Bronchial epithelial cell (primary cell): ENCODE results near the gene UNCX. TPM values are rescaled to one million over a fixed set of nuclear protein-coding genes. Genes with fewer than 3 reads are reported as not detected.
"Not testable (repeated sequence)": the region's sequence is repeated elsewhere in the genome, so short reads cannot be mapped to it uniquely, and the experiment has no call there.

ENCODE experiments used
- DNase-seq: peaks from one replicate; pipeline ENCODE4 v3.0.0-alpha.2; 2010; ENCODE audit warnings: low read depth
- FAIRE-seq: peaks from 2 replicates; lab custom pipeline; 2011; peaks lifted over from hg19 to GRCh38; lab: Jason Lieb, UNC
- H3K27me3 ChIP-seq: 2 replicates; pipeline ENCODE4 v1.5.1; 2011; ENCODE audit warnings: low read length; ENCODE audit not compliant: control insufficient read depth, insufficient read depth
- H3K36me3 ChIP-seq: 2 replicates; pipeline ENCODE4 v1.5.1; 2011; ENCODE audit warnings: low read length; ENCODE audit not compliant: control insufficient read depth, insufficient read depth
- H3K4me3 ChIP-seq: 2 replicates; pipeline ENCODE4 v1.5.1; 2011; ENCODE audit warnings: mild to moderate bottlenecking, low read depth, low read length, control low read depth
- CTCF ChIP-seq: IDR thresholded peaks from 2 replicates; pipeline ENCODE4 v1.5.1; 2011; ENCODE audit warnings: mild to moderate bottlenecking, moderate library complexity, low read length, control low read depth, inconsistent platforms; ENCODE audit not compliant: insufficient read depth, severe bottlenecking
- total RNA-seq: library from RNA; depleted of rRNA; stranded (reverse); fragments of >200 nt; gene quantifications from 2 replicates; pipeline ENCODE4 v1.2.1, GENCODE V29; 2014

Gene UNCX
- total RNA-seq, 1 donor from 2014 or later: not detected

- Histone ChIP-seq H3K4me3 (no peak overlapping the region), H3K27me3 (peaks cover 10% of the 10 kb centered on the region), H3K36me3 (no peaks in the 10 kb centered on the region)
- FAIRE-seq (no peak), DNase-seq (no peak)
- no peak for TF ChIP-seq CTCF
These were observed 28.1 kb upstream of the UNCX start for GRCh38 chr7:1204460-1205140.

- H3K27me3 ChIP-seq, H3K36me3 ChIP-seq, H3K4me3 ChIP-seq, FAIRE-seq, DNase-seq: not testable (repeated sequence)
These were observed 26.9 kb upstream of the UNCX start for GRCh38 chr7:1205742-1206141.

- H3K4me3 ChIP-seq: no peak overlapping the region
- H3K27me3 ChIP-seq: peaks cover 13% of the 10 kb centered on the region
- DNase-seq: no peak
- no peaks in the 10 kb centered on the region for H3K36me3 ChIP-seq
- FAIRE-seq: no peak
- no peak for TF ChIP-seq CTCF
These were observed 23.6 kb upstream of the UNCX start for GRCh38 chr7:1209097-1209496.

- Histone ChIP-seq H3K36me3 (no peaks in the 10 kb centered on the region), H3K27me3 (peaks cover 15% of the 10 kb centered on the region), H3K4me3 (no peak overlapping the region)
- no peak for FAIRE-seq
- no peak for DNase-seq
- TF ChIP-seq CTCF: no peak
These were observed 22.2 kb upstream of the UNCX start for GRCh38 chr7:1210321-1210978.

- DNase-seq (no peak), FAIRE-seq (no peak)
- Histone ChIP-seq H3K36me3 (no peaks in the 10 kb centered on the region), H3K4me3 (no peak overlapping the region), H3K27me3 (peaks cover 15% of the 10 kb centered on the region)
- TF ChIP-seq CTCF: no peak
These were observed 21.6 kb upstream of the UNCX start for GRCh38 chr7:1210979-1211608.

- no peak overlapping the region for H3K4me3 ChIP-seq
- DNase-seq (no peak), FAIRE-seq (no peak)
- no peaks in the 10 kb centered on the region for H3K36me3 ChIP-seq
- no peak for TF ChIP-seq CTCF
- peaks cover 15% of the 10 kb centered on the region for H3K27me3 ChIP-seq
These were observed 21.1 kb upstream of the UNCX start for GRCh38 chr7:1211611-1212010.

- not testable (repeated sequence) for DNase-seq, H3K4me3 ChIP-seq, FAIRE-seq, H3K36me3 ChIP-seq
- peaks cover 15% of the 10 kb centered on the region for H3K27me3 ChIP-seq
These were observed 20.6 kb upstream of the UNCX start for GRCh38 chr7:1212025-1212424.
